HG03565 (cell line): ENCODE data around the gene KLHDC2.
"Not testable (repeated sequence)": the region's sequence is repeated elsewhere in the genome, so short reads cannot be mapped to it uniquely, and the experiment has no call there.

Experiments
- ATAC-seq: cut with Tn5 transposase; IDR thresholded peaks from one replicate; pipeline ENCODE4 v1.9.1; 2021; ENCODE audit warnings: mild to moderate bottlenecking, moderate library complexity; ENCODE audit not compliant: unreplicated experiment

Gene KLHDC2

GRCh38 chr14:49778421-49778820, 10.5 kb downstream of the KLHDC2 start:
- ATAC-seq: no peak

DNA sequence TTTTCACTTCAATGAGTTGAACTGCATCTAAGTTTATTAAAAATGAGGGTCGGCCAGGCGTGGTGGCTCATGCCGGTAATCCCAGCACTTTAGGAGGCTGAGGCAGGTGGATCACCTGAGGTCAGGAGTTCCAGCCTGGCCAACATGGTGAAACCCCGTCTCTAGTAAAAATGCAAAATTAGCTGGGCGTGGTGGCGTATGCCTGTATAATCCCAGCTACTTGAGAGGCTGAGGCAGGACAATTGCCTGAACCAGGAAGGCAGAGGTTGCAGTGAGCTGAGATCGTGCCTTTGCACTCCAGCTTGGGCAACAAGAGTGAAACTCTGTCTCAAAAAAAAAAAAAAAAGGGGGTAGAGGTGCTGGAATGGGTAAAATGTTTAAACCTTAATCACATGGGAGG, 13.1 kb downstream of the KLHDC2 start:
- ATAC-seq: not testable (repeated sequence)

GRCh38 chr14:49783394-49784014, 15.6 kb downstream of the KLHDC2 start:
- no peak for ATAC-seq

GRCh38 chr14:49786315-49786714, 18.4 kb downstream of the KLHDC2 start:
- ATAC-seq: no peak

DNA sequence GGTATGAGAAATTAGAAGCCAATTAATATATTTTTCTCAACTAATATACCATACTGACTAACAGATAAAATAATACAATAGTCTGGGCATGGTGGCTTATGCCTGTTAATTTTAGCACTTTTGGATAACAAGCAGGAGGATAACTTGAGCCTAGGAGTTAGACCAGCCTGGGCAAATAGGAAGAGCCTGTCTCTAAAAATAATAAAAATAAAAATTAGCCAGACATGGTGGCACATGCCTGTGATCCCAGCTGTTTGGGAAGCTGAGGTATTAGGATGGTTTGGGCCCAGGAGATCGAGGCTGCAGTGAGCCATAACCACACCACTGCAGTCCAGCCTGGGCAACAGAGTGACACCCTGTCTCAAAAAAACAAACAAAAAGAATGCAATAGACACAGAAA, 24.7 kb downstream of the KLHDC2 start:
- ATAC-seq: no peak

GRCh38 chr14:49796025-49796424, 28.1 kb downstream of the KLHDC2 start:
- ATAC-seq: no peak

DNA sequence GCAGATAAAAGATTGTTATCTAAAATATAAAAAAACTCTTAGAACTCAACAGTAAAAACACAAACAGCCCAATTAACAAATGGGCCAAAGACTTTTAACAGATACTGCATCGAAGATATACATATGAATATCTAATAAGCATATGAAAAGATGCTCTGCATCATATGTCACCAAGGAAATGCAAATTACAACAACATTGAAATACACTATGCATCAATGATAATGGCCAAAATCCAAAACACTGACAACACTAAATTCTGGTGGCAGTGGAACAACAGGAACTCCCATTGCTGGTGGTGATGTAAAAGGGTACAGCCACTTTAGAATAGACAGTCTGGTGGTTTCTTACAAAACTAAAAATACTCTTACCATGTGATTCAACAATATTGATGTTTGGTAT, 40.8 kb downstream of the KLHDC2 start:
- no peak for ATAC-seq

- not testable (repeated sequence) for ATAC-seq
Measured at GRCh38 chr14:49816118-49816517, 48.2 kb downstream of the KLHDC2 start.

GRCh38 chr14:49816844-49817243, 48.9 kb downstream of the KLHDC2 start:
- ATAC-seq: no peak

- ATAC-seq: no peak
Measured at GRCh38 chr14:49820176-49820575, 52.2 kb downstream of the KLHDC2 start.

DNA sequence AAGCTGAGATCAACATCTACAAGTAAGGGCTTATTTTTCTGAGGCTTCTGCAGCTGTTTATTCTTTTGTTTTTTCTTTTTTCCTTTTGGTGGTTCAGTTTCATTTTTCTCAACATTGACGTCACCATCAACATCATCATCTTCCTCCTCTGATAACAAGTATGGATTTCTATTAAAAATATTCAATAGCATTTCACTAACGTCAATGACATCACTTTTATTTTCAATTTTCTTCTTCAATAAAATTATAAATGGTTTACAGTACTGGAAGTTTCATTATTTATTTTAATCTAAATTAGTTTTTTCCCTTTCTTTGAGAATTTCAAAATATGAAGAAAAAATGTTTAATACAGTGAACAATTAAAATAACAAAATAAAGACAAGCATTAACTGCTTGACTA, 60.7 kb downstream of the KLHDC2 start:
- ATAC-seq: no peak
